ENCODE measurements around the gene MICAL3. TPM values are rescaled to one million over a fixed set of nuclear protein-coding genes. Genes with fewer than 3 reads are reported as not detected.
A peak's percentile ranks its signal among the peaks of the same experiment; 100 is the strongest.

Gene MICAL3
- total and polyA plus RNA-seq, 9 of the 15 experiments (the other 6 are each of a cell fraction or from before 2014, with no cell fraction given) = 0.53 to 32.1 (median 12.3) TPM

- TF ChIP-seq NBN (IDR thresholded peaks at IDR 0.05; ENCODE audit: low read depth) (no peak), MEIS2 (IDR thresholded peaks at IDR 0.05; ENCODE audit: partially characterized antibody) (no peak), EGR1 (conservative IDR thresholded peaks at IDR 0.05) (no peak), DIDO1 (tag; IDR thresholded peaks at IDR 0.05; ENCODE audit: low read depth) (no peak)
These were observed 85.3 kb downstream of the MICAL3 start (continued) for GRCh38 chr22:17939011-17939410.

- POLR2A ChIA-PET = interaction anchor here (0.6 to 2.8 kb wide), 3 partner anchors 16 to 83 kb away, joined by 3 to 9 read pairs (median 3); no protein-coding TSS in a partner anchor
- Histone ChIP-seq H3K4me2 (ENCODE audit: insufficient read depth, low read length) (no peak overlapping the region), H2AFZ (ENCODE audit: low read depth, low read length) (no peak overlapping the region), H3K27ac (ENCODE audit: extremely low read depth, low read depth, low read length) (no peak overlapping the region), H3K9me1 (ENCODE audit: control insufficient read depth, insufficient read depth, low read length) (peaks cover 4% of the 10 kb centered on the region), H3K4me1 (replicated peaks in 1 of 2; ENCODE audit: control insufficient read depth in 2 of 2, insufficient read depth in 2 of 2, low read length in 2 of 2) (peaks cover 0 to 3% of the 10 kb centered on the region in 2 experiments; a peak in 2 of 5 replicates), H4K20me1 (replicated peaks; ENCODE audit: control insufficient read depth, insufficient read depth, low read length) (peaks cover 34% of the 10 kb centered on the region), H3K4me3 (no peak overlapping the region), H3K36me3 (ENCODE audit: control insufficient read depth, insufficient read depth, low read length) (no peaks in the 10 kb centered on the region), H3K9me3 (replicated peaks; ENCODE audit: control insufficient read depth, insufficient read depth, low read depth, low read length) (no peaks in the 10 kb centered on the region), H3K9ac (ENCODE audit: insufficient read depth in 1 of 2, low read depth in 2 of 2, low read length in 2 of 2) (no peak overlapping the region), H3K27me3 (ENCODE audit: control insufficient read depth in 2 of 2, insufficient read depth in 2 of 2, low read length in 2 of 2) (no peaks in the 10 kb centered on the region), H3K79me2 (ENCODE audit: control insufficient read depth, insufficient read depth, low read length) (peaks cover 15% of the 10 kb centered on the region; the same call in 2 of the 3 replicates)
- 58% methylated on average over 8 of the region's 8 CpGs for WGBS (ENCODE audit: insufficient coverage, low coverage, missing lambda C conversion rate)
- CTCF ChIA-PET (ENCODE audit: low intra/inter-chr PET ratio) = no interaction called here
- DNase-seq (ENCODE audit: extremely low read depth in 1 of 4, low spot score in 3 of 4) (no peak), ATAC-seq (no peak; the same call in 2 of the 3 replicates), FAIRE-seq (no peak)
- BruUV-seq (replicated peaks) = no TSS peak
- in situ Hi-C loops (cut with MboI) (no loop called here), intact Hi-C loops (cut with micrococcal nuclease) (no loop called here)
- TF ChIP-seq ZNF444 (CRISPR knock-in tag; IDR thresholded peaks at IDR 0.05) (no peak), ESRRA (IDR thresholded peaks at IDR 0.05; ENCODE audit: borderline replicate concordance, low read depth) (peak; percentile 47; the same call in 1 of the 2 replicates), ZNF644 (tag; IDR thresholded peaks at IDR 0.05; ENCODE audit: low read depth) (no peak), NFIC (IDR thresholded peaks at IDR 0.05) (no peak), JUNB (CRISPR knock-in tag; conservative IDR thresholded peaks at IDR 0.05) (no peak), TBL1XR1 (IDR thresholded peaks at IDR 0.05; ENCODE audit: low read length in 2 of 2) (no peak), ZNF695 (CRISPR knock-in tag; IDR thresholded peaks at IDR 0.05) (no peak), OTX1 (CRISPR knock-in tag; IDR thresholded peaks at IDR 0.05) (no peak), ETS2 (tag; IDR thresholded peaks at IDR 0.05; ENCODE audit: borderline replicate concordance, poor library complexity, severe bottlenecking) (no peak), MXI1 (IDR thresholded peaks at IDR 0.05; ENCODE audit: low read depth, low read length) (no peak), EHMT2 (IDR thresholded peaks at IDR 0.05) (no peak), CHD4 (IDR thresholded peaks at IDR 0.05; ENCODE audit: insufficient read depth, insufficient replicate concordance, low read depth, low read length, poor library complexity, severe bottlenecking) (no peak), BHLHE40 (IDR thresholded peaks at IDR 0.05; ENCODE audit: low read length) (peak; percentile 46)
- TF ChIP-seq, protein P1, sequence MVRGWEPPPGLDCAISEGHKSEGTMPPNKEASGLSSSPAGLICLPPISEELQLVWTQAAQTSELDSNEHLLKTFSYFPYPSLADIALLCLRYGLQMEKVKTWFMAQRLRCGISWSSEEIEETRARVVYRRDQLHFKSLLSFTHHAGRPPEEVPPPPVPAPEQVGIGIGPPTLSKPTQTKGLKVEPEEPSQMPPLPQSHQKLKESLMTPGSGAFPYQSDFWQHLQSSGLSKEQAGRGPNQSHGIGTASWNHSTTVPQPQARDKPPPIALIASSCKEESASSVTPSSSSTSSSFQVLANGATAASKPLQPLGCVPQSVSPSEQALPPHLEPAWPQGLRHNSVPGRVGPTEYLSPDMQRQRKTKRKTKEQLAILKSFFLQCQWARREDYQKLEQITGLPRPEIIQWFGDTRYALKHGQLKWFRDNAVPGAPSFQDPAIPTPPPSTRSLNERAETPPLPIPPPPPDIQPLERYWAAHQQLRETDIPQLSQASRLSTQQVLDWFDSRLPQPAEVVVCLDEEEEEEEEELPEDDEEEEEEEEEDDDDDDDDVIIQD (CRISPR knock-in tag; IDR thresholded peaks at IDR 0.05) = no peak
These were observed 85.9 kb downstream of the MICAL3 start for GRCh38 chr22:17938484-17938924.

Data from K562 (cell line).